KMS-11 (cell line): ENCODE results near the gene C4orf51.

ENCODE experiments used
- H2AFZ ChIP-seq: fragments of 200-600 bp; sonication (generic); 2 replicates; pipeline ENCODE4 v1.6.1; 2016; ENCODE audit warnings: antibody characterized with exemption, mixed run types, low read depth
- H3K27ac ChIP-seq: fragments of 200-600 bp; sonication (generic); 2 replicates; pipeline ENCODE4 v1.6.1; 2016; ENCODE audit warnings: mild to moderate bottlenecking, mixed run types
- H3K27me3 ChIP-seq: fragments of 200-600 bp; sonication (generic); 2 replicates; pipeline ENCODE4 v1.6.1; 2017; ENCODE audit warnings: mild to moderate bottlenecking, low read depth, mixed run types, moderate library complexity; ENCODE audit not compliant: insufficient read depth
- H3K36me3 ChIP-seq: fragments of 200-600 bp; sonication (generic); 2 replicates; pipeline ENCODE4 v1.6.1; 2017; ENCODE audit warnings: mild to moderate bottlenecking, mixed run types; ENCODE audit not compliant: insufficient read depth
- H3K4me1 ChIP-seq: fragments of 200-600 bp; sonication (generic); 2 replicates; pipeline ENCODE4 v1.6.1; 2016; ENCODE audit warnings: mild to moderate bottlenecking, low read depth, mixed run types; ENCODE audit not compliant: poor library complexity, severe bottlenecking
- H3K4me2 ChIP-seq: fragments of 200-600 bp; sonication (generic); 2 replicates; pipeline ENCODE4 v1.7.0; 2016; ENCODE audit warnings: mild to moderate bottlenecking, mixed run types
- H3K4me3 ChIP-seq: fragments of 200-600 bp; sonication (generic); IDR thresholded peaks from 2 replicates; pipeline ENCODE4 v1.6.1; 2017; ENCODE audit warnings: low read depth, low read length, mixed read lengths; ENCODE audit not compliant: insufficient read depth
- H3K79me2 ChIP-seq: fragments of 200-600 bp; sonication (generic); 2 replicates; pipeline ENCODE4 v1.6.1; 2016; ENCODE audit warnings: low read depth, mixed run types; ENCODE audit not compliant: insufficient read depth
- H3K9ac ChIP-seq: fragments of 200-600 bp; sonication (generic); 2 replicates; pipeline ENCODE4 v1.6.1; 2016; ENCODE audit warnings: mild to moderate bottlenecking, mixed run types
- H4K20me1 ChIP-seq: fragments of 200-600 bp; sonication (generic); 2 replicates; pipeline ENCODE4 v1.6.1; 2016; ENCODE audit warnings: mild to moderate bottlenecking, mixed run types; ENCODE audit not compliant: insufficient read depth
- CTCF ChIP-seq: fragments of 200-600 bp; sonication (generic); conservative IDR thresholded peaks from 2 replicates; pipeline ENCODE4 v1.6.1; 2017; ENCODE audit warnings: low read depth, mild to moderate bottlenecking, antibody characterized with exemption, low read length, moderate library complexity, mixed read lengths

The C4orf51 gene

GRCh38 chr4:145781351-145781750, 101.4 kb downstream of the C4orf51 start:
- H3K36me3 ChIP-seq = no peaks in the 10 kb centered on the region
- no peak overlapping the region for H3K4me2 ChIP-seq
- no peak for TF ChIP-seq CTCF
- no peaks in the 10 kb centered on the region for H3K79me2 ChIP-seq
- no peaks in the 10 kb centered on the region for H3K27me3 ChIP-seq
- H3K9ac ChIP-seq = no peak overlapping the region
- no peak overlapping the region for H2AFZ ChIP-seq
- no peak overlapping the region for H3K4me3 ChIP-seq
- H3K27ac ChIP-seq = no peak overlapping the region
- no peaks in the 10 kb centered on the region for H3K4me1 ChIP-seq
- H4K20me1 ChIP-seq = no peaks in the 10 kb centered on the region
